EL (cell line): ENCODE data around the gene GALNT10.

ENCODE experiments used
- DNase-seq: peaks from one replicate; pipeline ENCODE4 v3.0.0-alpha.2; 2016

Gene GALNT10

GRCh38 chr5:154179846-154180710 lies 10.5 kb upstream of the GALNT10 start:
- DNase-seq: peak; percentile 62

GRCh38 chr5:154181161-154181560 lies 9.4 kb upstream of the GALNT10 start:
- no peak for DNase-seq

GRCh38 chr5:154189256-154189818 lies 1.2 kb upstream of the GALNT10 start:
- peak; percentile 24 for DNase-seq

GRCh38 chr5:154189819-154190594 lies 526 bp upstream of the GALNT10 start:
- DNase-seq: peak; percentile 81

GRCh38 chr5:154191467-154192261 lies 1.1 kb downstream of the GALNT10 start:
- DNase-seq: peak; percentile 50

GRCh38 chr5:154193283-154193682 lies 2.8 kb downstream of the GALNT10 start:
- no peak for DNase-seq

- DNase-seq: peak; percentile 32
Measured at GRCh38 chr5:154193701-154194121, 3.2 kb downstream of the GALNT10 start.

- DNase-seq: peak; percentile 41
Measured at GRCh38 chr5:154194345-154195329, 4.1 kb downstream of the GALNT10 start.

- DNase-seq: no peak
Measured at GRCh38 chr5:154196281-154196680, 5.7 kb downstream of the GALNT10 start.

- peak; percentile 49 for DNase-seq
Measured at GRCh38 chr5:154196955-154197652, 6.6 kb downstream of the GALNT10 start.

- peak; percentile 73 for DNase-seq
Measured at GRCh38 chr5:154197801-154198491, 7.4 kb downstream of the GALNT10 start.

GRCh38 chr5:154198611-154199230 lies 8.2 kb downstream of the GALNT10 start:
- DNase-seq: peak; percentile 93

GRCh38 chr5:154199263-154199662 lies 8.7 kb downstream of the GALNT10 start:
- DNase-seq: no peak

- no peak for DNase-seq
Measured at GRCh38 chr5:154199671-154200220, 9.2 kb downstream of the GALNT10 start.

GRCh38 chr5:154200221-154200620 lies 9.7 kb downstream of the GALNT10 start:
- no peak for DNase-seq

GRCh38 chr5:154201108-154201769 lies 10.7 kb downstream of the GALNT10 start:
- no peak for DNase-seq

GRCh38 chr5:154202379-154203260 lies 12.1 kb downstream of the GALNT10 start:
- no peak for DNase-seq
